OCI-LY1 (cell line): Measurements from ENCODE around the gene ANKRD55.

ENCODE experiments used
- CTCF ChIP-seq: fragments of 200-600 bp; sonication (generic), shearing (Covaris generic); IDR thresholded peaks from 2 replicates; pipeline ENCODE4 v1.5.1; 2017; ENCODE audit warnings: mild to moderate bottlenecking, antibody characterized with exemption, low read length, moderate library complexity, mixed read lengths
- EZH2 ChIP-seq: fragments of 200-600 bp; sonication (generic), shearing (Covaris generic); IDR thresholded peaks from 2 replicates; pipeline ENCODE4 v1.8.0; 2017; ENCODE audit warnings: borderline replicate concordance, mixed run types, mild to moderate bottlenecking, antibody characterized with exemption, low read length, moderate library complexity, mixed read lengths

- TF ChIP-seq EZH2 (no peak), CTCF (no peak)
These were observed 57.6 kb downstream of the ANKRD55 start for GRCh38 chr5:56175488-56175887.
